HEK293 (cell line): Measurements from ENCODE around the gene TIAM1.

ENCODE experiments used
- CTCF ChIA-PET: fragments of 350-600 bp; formaldehyde crosslinking; extraction: SDS; loops from one replicate; lab custom pipeline; 2021; ENCODE audit warnings: antibody characterized with exemption; lab: Yijun Ruan, JAX
- POLR2A ChIA-PET: fragments of 300-600 bp; formaldehyde crosslinking; extraction: SDS; loops from one replicate; lab custom pipeline; 2020; ENCODE audit warnings: antibody characterized with exemption, inconsistent platforms; lab: Yijun Ruan, JAX
- H3K27ac ChIP-seq: fragments of 200-500 bp; sonication (Bioruptor generic); 2 replicates; pipeline ENCODE4 v1.5.1; 2014; ENCODE audit warnings: low read depth, low read length, control low read depth, inconsistent platforms; ENCODE audit errors: extremely low read depth
- H3K36me3 ChIP-seq, 2 experiments: fragments of 200-500 bp in 1 of 2; sonication (Bioruptor generic) in 1 of 2; 1 replicate in 1 of 2; 2 replicates in 1 of 2; pipeline ENCODE4 v1.5.1; 2014 to 2017; ENCODE audit warnings: inconsistent platforms in 2 of 2, low read length in 2 of 2; ENCODE audit not compliant: control insufficient read depth in 2 of 2, insufficient read depth in 1 of 2
- H3K4me1 ChIP-seq: fragments of 200-500 bp; sonication (Bioruptor generic); 2 replicates; pipeline ENCODE4 v1.5.1; 2014; ENCODE audit warnings: mild to moderate bottlenecking, low read length, inconsistent platforms; ENCODE audit not compliant: control insufficient read depth, insufficient read depth
- H3K4me3 ChIP-seq: 2 replicates; pipeline ENCODE4 v1.5.1; 2011; ENCODE audit warnings: low read depth, mild to moderate bottlenecking, control low read depth, low read length, moderate library complexity
- H3K9me3 ChIP-seq: fragments of 200-500 bp; sonication (Bioruptor generic); 2 replicates; pipeline ENCODE4 v1.5.1; 2014; ENCODE audit warnings: low read depth, low read length, inconsistent platforms; ENCODE audit not compliant: control insufficient read depth, insufficient read depth
- EGR2 ChIP-seq: fragments of 450-650 bp; formaldehyde crosslinking; IDR thresholded peaks from 2 replicates; pipeline ENCODE4 v1.5.1; 2016; ENCODE audit warnings: low read depth, missing biosample characterization, missing genetic modification characterization
- GLIS1 ChIP-seq: fragments of 450-650 bp; formaldehyde crosslinking; IDR thresholded peaks from 2 replicates; pipeline ENCODE4 v1.5.1; 2016; ENCODE audit warnings: missing biosample characterization, missing genetic modification characterization
- IKZF3 ChIP-seq: fragments of 450-650 bp; IDR thresholded peaks from 2 replicates; pipeline ENCODE4 v1.5.0; 2018; ENCODE audit warnings: missing biosample characterization, mild to moderate bottlenecking, missing genetic modification characterization, moderate library complexity
- ZBTB26 ChIP-seq: fragments of 450-650 bp; formaldehyde crosslinking; optimal IDR thresholded peaks from 2 replicates; pipeline ENCODE3; 2016; ENCODE audit warnings: missing biosample characterization, mild to moderate bottlenecking, missing genetic modification characterization
- ZFHX2 ChIP-seq: fragments of 450-650 bp; formaldehyde crosslinking; conservative IDR thresholded peaks from 2 replicates; pipeline ENCODE4 v1.5.1; 2016; ENCODE audit warnings: missing biosample characterization, missing genetic modification characterization
- ZIC2 ChIP-seq: fragments of 450-650 bp; formaldehyde crosslinking; IDR thresholded peaks from 2 replicates; pipeline ENCODE4 v1.5.1; 2016; ENCODE audit warnings: missing biosample characterization, missing genetic modification characterization
- ZNF335 ChIP-seq: fragments of 450-650 bp; formaldehyde crosslinking; conservative IDR thresholded peaks from 2 replicates; pipeline ENCODE4 v1.5.1; 2016; ENCODE audit warnings: missing biosample characterization, missing genetic modification characterization
- ZNF366 ChIP-seq: fragments of 450-650 bp; formaldehyde crosslinking; conservative IDR thresholded peaks from 2 replicates; pipeline ENCODE4 v1.5.1; 2016; ENCODE audit warnings: missing biosample characterization, missing genetic modification characterization
- ZNF37A ChIP-seq: fragments of 450-650 bp; IDR thresholded peaks from 2 replicates; pipeline ENCODE4 v1.5.1; 2018; ENCODE audit warnings: missing biosample characterization, missing genetic modification characterization
- ZNF558 ChIP-seq: fragments of 450-650 bp; formaldehyde crosslinking; IDR thresholded peaks from 2 replicates; pipeline ENCODE4 v1.5.1; 2016; ENCODE audit warnings: missing biosample characterization, missing genetic modification characterization
- ZNF600 ChIP-seq: fragments of 450-650 bp; formaldehyde crosslinking; IDR thresholded peaks from 2 replicates; pipeline ENCODE4 v1.5.1; 2016; ENCODE audit warnings: missing biosample characterization, missing genetic modification characterization
- ZNF624 ChIP-seq: fragments of 450-650 bp; formaldehyde crosslinking; IDR thresholded peaks from 2 replicates; pipeline ENCODE4 v1.5.1; 2017; ENCODE audit warnings: missing biosample characterization, missing genetic modification characterization
- ZNF629 ChIP-seq: fragments of 450-650 bp; formaldehyde crosslinking; IDR thresholded peaks from 2 replicates; pipeline ENCODE4 v1.5.1; 2017; ENCODE audit warnings: missing biosample characterization, missing genetic modification characterization
- ZNF701 ChIP-seq: fragments of 450-650 bp; formaldehyde crosslinking; IDR thresholded peaks from 2 replicates; pipeline ENCODE4 v1.5.1; 2016; ENCODE audit warnings: missing biosample characterization, missing genetic modification characterization
- ZNF768 ChIP-seq: fragments of 450-650 bp; formaldehyde crosslinking; IDR thresholded peaks from 2 replicates; pipeline ENCODE4 v1.5.1; 2018; ENCODE audit warnings: missing biosample characterization, mild to moderate bottlenecking, missing genetic modification characterization
- ZNF777 ChIP-seq: fragments of 450-650 bp; formaldehyde crosslinking; IDR thresholded peaks from 2 replicates; pipeline ENCODE4 v1.5.1; 2017; ENCODE audit warnings: missing biosample characterization, missing genetic modification characterization, borderline replicate concordance
- TF ChIP-seq, protein P1 (sequence below): fragments of 450-650 bp; formaldehyde crosslinking; IDR thresholded peaks from 2 replicates; pipeline ENCODE4 v1.5.1; 2016; ENCODE audit warnings: missing biosample characterization, missing genetic modification characterization, low read depth
- TF ChIP-seq, protein P2 (sequence below): fragments of 450-650 bp; IDR thresholded peaks from 2 replicates; pipeline ENCODE4 v1.5.1; 2018; ENCODE audit warnings: missing biosample characterization, mild to moderate bottlenecking, missing genetic modification characterization
- TF ChIP-seq, protein P3 (sequence below): fragments of 450-650 bp; formaldehyde crosslinking; IDR thresholded peaks from 2 replicates; pipeline ENCODE4 v1.5.1; 2016; ENCODE audit warnings: missing biosample characterization, missing genetic modification characterization
- TF ChIP-seq, protein P4 (sequence below): fragments of 450-650 bp; formaldehyde crosslinking; IDR thresholded peaks from 2 replicates; pipeline ENCODE4 v1.5.1; 2017; ENCODE audit warnings: missing biosample characterization, missing genetic modification characterization

The TIAM1 gene

DNA sequence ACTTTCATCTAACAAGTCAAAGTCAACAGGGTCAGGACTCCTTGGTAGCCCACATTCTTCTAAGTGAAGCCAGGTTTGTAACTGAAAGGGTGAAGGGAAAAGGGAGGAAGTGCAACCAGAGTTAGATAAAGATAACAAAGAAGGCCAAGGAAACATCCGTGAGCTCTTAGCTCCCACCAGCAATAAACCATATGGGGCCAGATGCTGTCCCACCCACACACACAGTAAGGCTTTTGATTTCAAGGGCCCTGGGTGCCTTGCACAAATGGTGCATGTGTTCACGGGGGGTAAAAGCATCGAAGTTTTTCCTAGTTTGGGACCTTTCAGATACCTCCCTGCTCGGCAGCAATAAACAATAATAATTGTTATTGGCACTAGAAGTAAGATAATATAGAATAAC is 5.1 kb upstream of the TIAM1 start:
- Histone ChIP-seq H3K27ac (no peak overlapping the region), H3K9me3 (no peaks in the 10 kb centered on the region), H3K4me3 (no peak overlapping the region), H3K36me3 (no peaks in the 10 kb centered on the region), H3K4me1 (peaks cover 12% of the 10 kb centered on the region)
- no peak for TF ChIP-seq ZBTB26 (tag by site-specific recombination)
- peak; percentile 25; the same call in 1 of the 2 replicates for TF ChIP-seq ZIC2 (tag by site-specific recombination)
- no peak for TF ChIP-seq ZNF558 (tag by site-specific recombination)
- peak; percentile 83 for TF ChIP-seq ZFHX2 (tag by site-specific recombination)
- no peak for TF ChIP-seq ZNF701 (tag by site-specific recombination)
- TF ChIP-seq ZNF624, result no peak
- TF ChIP-seq, protein P1, sequence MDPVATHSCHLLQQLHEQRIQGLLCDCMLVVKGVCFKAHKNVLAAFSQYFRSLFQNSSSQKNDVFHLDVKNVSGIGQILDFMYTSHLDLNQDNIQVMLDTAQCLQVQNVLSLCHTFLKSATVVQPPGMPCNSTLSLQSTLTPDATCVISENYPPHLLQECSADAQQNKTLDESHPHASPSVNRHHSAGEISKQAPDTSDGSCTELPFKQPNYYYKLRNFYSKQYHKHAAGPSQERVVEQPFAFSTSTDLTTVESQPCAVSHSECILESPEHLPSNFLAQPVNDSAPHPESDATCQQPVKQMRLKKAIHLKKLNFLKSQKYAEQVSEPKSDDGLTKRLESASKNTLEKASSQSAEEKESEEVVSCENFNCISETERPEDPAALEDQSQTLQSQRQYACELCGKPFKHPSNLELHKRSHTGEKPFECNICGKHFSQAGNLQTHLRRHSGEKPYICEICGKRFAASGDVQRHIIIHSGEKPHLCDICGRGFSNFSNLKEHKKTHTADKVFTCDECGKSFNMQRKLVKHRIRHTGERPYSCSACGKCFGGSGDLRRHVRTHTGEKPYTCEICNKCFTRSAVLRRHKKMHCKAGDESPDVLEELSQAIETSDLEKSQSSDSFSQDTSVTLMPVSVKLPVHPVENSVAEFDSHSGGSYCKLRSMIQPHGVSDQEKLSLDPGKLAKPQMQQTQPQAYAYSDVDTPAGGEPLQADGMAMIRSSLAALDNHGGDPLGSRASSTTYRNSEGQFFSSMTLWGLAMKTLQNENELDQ (tag by site-specific recombination), result no peak
- TF ChIP-seq ZNF629, result no peak
- peak; percentile 83 for TF ChIP-seq EGR2
- peak; percentile 42 for TF ChIP-seq GLIS1
- POLR2A ChIA-PET, result no interaction called here
- CTCF ChIA-PET, result interaction anchor here (1.0 to 4.5 kb wide), 3 partner anchors 127 to 255 kb away, joined by 3 to 39 read pairs (median 3); no protein-coding TSS in a partner anchor

DNA sequence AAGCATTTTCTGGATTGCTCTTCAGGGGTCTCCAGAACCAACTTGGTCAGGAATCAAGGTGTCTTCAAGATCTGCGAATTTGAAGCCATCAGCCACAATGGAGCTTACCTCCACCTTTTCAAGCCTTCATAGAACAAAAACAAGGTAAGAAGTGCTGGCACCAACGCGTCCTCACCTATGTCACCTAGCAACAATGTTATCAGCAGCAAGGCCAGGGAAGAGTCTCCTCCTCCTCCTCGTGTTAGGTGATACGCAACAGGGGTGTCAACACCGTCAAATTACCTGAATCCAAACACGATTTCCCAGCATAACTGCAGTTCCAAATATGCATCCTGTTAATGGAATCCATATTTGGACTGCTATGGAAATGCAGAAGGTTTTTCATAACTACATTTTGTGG is 4.1 kb upstream of the TIAM1 start:
- peaks cover 17% of the 10 kb centered on the region; the same call in 1 of the 2 replicates for H3K4me1 ChIP-seq
- no peak for TF ChIP-seq ZNF777 (tag by site-specific recombination)
- no peak for TF ChIP-seq IKZF3 (tag by site-specific recombination)
- 0 out of 2 replicates have a peak, but pooled peaks have one; percentile 10 for TF ChIP-seq ZNF600 (tag by site-specific recombination)
- TF ChIP-seq, all 188 proteins: peak for 1
- H3K27ac ChIP-seq, result no peak overlapping the region
- H3K4me3 ChIP-seq, result no peak overlapping the region
- POLR2A ChIA-PET, result no interaction called here
- no peaks in the 10 kb centered on the region for H3K9me3 ChIP-seq
- CTCF ChIA-PET, result interaction anchor here (0.7 to 4.5 kb wide), 18 partner anchors 10 to 256 kb away, joined by 3 to 39 read pairs (median 4); no protein-coding TSS in a partner anchor
- H3K36me3 ChIP-seq, result no peaks in the 10 kb centered on the region

GRCh38 chr21:31347435-31348032 is 3.5 kb upstream of the TIAM1 start:
- H3K4me1 ChIP-seq, result peaks cover 19% of the 10 kb centered on the region; the same call in 1 of the 2 replicates
- POLR2A ChIA-PET, result no interaction called here
- no peaks in the 10 kb centered on the region for H3K36me3 ChIP-seq
- no peaks in the 10 kb centered on the region for H3K9me3 ChIP-seq
- no peak overlapping the region for H3K27ac ChIP-seq
- CTCF ChIA-PET, result interaction anchor here (0.7 to 4.5 kb wide), 24 partner anchors 10 to 237 kb away, joined by 3 to 39 read pairs (median 4); no protein-coding TSS in a partner anchor
- no peak overlapping the region for H3K4me3 ChIP-seq
- no peak for TF ChIP-seq ZNF37A
- TF ChIP-seq ZNF768 (tag by site-specific recombination), result no peak
- TF ChIP-seq, protein P2, sequence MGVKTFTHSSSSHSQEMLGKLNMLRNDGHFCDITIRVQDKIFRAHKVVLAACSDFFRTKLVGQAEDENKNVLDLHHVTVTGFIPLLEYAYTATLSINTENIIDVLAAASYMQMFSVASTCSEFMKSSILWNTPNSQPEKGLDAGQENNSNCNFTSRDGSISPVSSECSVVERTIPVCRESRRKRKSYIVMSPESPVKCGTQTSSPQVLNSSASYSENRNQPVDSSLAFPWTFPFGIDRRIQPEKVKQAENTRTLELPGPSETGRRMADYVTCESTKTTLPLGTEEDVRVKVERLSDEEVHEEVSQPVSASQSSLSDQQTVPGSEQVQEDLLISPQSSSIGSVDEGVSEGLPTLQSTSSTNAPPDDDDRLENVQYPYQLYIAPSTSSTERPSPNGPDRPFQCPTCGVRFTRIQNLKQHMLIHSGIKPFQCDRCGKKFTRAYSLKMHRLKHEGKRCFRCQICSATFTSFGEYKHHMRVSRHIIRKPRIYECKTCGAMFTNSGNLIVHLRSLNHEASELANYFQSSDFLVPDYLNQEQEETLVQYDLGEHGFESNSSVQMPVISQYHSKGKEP, result peak; percentile 58; the same call in 1 of the 2 replicates
- TF ChIP-seq ZNF335 (tag by site-specific recombination), result no peak
- TF ChIP-seq ZNF629, result peak; percentile 43; the same call in 1 of the 2 replicates
- 0 out of 2 replicates have a peak, but pooled peaks have one; percentile 14 for TF ChIP-seq ZNF366 (tag by site-specific recombination)
- peak; percentile 61; the same call in 1 of the 2 replicates for TF ChIP-seq IKZF3 (tag by site-specific recombination)
- TF ChIP-seq, protein P3, sequence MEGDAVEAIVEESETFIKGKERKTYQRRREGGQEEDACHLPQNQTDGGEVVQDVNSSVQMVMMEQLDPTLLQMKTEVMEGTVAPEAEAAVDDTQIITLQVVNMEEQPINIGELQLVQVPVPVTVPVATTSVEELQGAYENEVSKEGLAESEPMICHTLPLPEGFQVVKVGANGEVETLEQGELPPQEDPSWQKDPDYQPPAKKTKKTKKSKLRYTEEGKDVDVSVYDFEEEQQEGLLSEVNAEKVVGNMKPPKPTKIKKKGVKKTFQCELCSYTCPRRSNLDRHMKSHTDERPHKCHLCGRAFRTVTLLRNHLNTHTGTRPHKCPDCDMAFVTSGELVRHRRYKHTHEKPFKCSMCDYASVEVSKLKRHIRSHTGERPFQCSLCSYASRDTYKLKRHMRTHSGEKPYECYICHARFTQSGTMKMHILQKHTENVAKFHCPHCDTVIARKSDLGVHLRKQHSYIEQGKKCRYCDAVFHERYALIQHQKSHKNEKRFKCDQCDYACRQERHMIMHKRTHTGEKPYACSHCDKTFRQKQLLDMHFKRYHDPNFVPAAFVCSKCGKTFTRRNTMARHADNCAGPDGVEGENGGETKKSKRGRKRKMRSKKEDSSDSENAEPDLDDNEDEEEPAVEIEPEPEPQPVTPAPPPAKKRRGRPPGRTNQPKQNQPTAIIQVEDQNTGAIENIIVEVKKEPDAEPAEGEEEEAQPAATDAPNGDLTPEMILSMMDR (tag by site-specific recombination), result peak; percentile 67; the same call in 1 of the 2 replicates
- TF ChIP-seq, protein P4, sequence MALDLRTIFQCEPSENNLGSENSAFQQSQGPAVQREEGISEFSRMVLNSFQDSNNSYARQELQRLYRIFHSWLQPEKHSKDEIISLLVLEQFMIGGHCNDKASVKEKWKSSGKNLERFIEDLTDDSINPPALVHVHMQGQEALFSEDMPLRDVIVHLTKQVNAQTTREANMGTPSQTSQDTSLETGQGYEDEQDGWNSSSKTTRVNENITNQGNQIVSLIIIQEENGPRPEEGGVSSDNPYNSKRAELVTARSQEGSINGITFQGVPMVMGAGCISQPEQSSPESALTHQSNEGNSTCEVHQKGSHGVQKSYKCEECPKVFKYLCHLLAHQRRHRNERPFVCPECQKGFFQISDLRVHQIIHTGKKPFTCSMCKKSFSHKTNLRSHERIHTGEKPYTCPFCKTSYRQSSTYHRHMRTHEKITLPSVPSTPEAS (tag by site-specific recombination), result peak; percentile 68
- TF ChIP-seq ZNF600 (tag by site-specific recombination), result 0 out of 2 replicates have a peak, but pooled peaks have one; percentile 24
